Mesenchymal stem cell (in vitro differentiated cells and primary cell): ENCODE results near the gene GYPE.
"Not testable (repeated sequence)": the region's sequence is repeated elsewhere in the genome, so short reads cannot be mapped to it uniquely, and the experiment has no call there.

Source experiments
- DNase-seq: peaks from one replicate; pipeline ENCODE4 v3.0.0-alpha.2; 2013
- H2AFZ ChIP-seq: one replicate; pipeline ENCODE4 v1.6.1; 2013; ENCODE audit warnings: low read depth, mild to moderate bottlenecking, control low read depth, inconsistent platforms, low read length, moderate library complexity
- H2AK5ac ChIP-seq: 2 replicates; pipeline ENCODE4 v1.6.1; 2013; ENCODE audit warnings: low read length, moderate library complexity, mild to moderate bottlenecking, inconsistent platforms; ENCODE audit not compliant: severe bottlenecking
- H2BK120ac ChIP-seq: one replicate; pipeline ENCODE4 v1.6.1; 2013; ENCODE audit warnings: low read depth, mild to moderate bottlenecking, inconsistent platforms, low read length, moderate library complexity
- H2BK12ac ChIP-seq, 2 experiments: one replicate each; pipeline ENCODE4 v1.6.1; 2013; ENCODE audit warnings: inconsistent platforms in 2 of 2, low read length in 2 of 2, mild to moderate bottlenecking in 2 of 2, moderate library complexity in 2 of 2, control low read depth in 1 of 2
- H2BK15ac ChIP-seq: one replicate; pipeline ENCODE4 v1.6.1; 2013; ENCODE audit warnings: mild to moderate bottlenecking, low read depth, inconsistent platforms; ENCODE audit not compliant: poor library complexity, severe bottlenecking
- H2BK5ac ChIP-seq: 2 replicates; pipeline ENCODE4 v1.6.1; 2013; ENCODE audit warnings: low read depth, mild to moderate bottlenecking, low read length, control low read depth, inconsistent platforms; ENCODE audit not compliant: poor library complexity, severe bottlenecking
- H3K14ac ChIP-seq, 2 experiments: one replicate each; pipeline ENCODE4 v1.6.1; 2013; ENCODE audit warnings: inconsistent platforms in 2 of 2, low read length in 2 of 2, control low read depth in 1 of 2, mild to moderate bottlenecking in 1 of 2, moderate library complexity in 1 of 2
- H3K18ac ChIP-seq, 2 experiments: one replicate each; pipeline ENCODE4 v1.6.1; 2013; ENCODE audit warnings: inconsistent platforms in 2 of 2, low read length in 2 of 2, control low read depth in 1 of 2, low read depth in 1 of 2, mild to moderate bottlenecking in 1 of 2
- H3K23ac ChIP-seq, 2 experiments: one replicate each; pipeline ENCODE4 v1.6.1; 2013; ENCODE audit warnings: inconsistent platforms in 2 of 2, low read length in 2 of 2, mild to moderate bottlenecking in 2 of 2, moderate library complexity in 2 of 2, control low read depth in 1 of 2
- H3K27ac ChIP-seq: 2 replicates; pipeline ENCODE4 v1.5.1; 2013; ENCODE audit warnings: mild to moderate bottlenecking, moderate library complexity, low read length, control low read depth, inconsistent platforms; ENCODE audit not compliant: poor library complexity, severe bottlenecking
- H3K27me3 ChIP-seq, 2 experiments: 2 replicates each; pipeline versions ENCODE4 v1.6.1 to v1.7.0; 2013; ENCODE audit warnings: low read length in 2 of 2, mild to moderate bottlenecking in 2 of 2, moderate library complexity in 2 of 2, control low read depth in 1 of 2, inconsistent platforms in 1 of 2; ENCODE audit not compliant: control insufficient read depth in 1 of 2, insufficient read depth in 1 of 2
- H3K36me3 ChIP-seq, 2 experiments: 2 replicates each; pipeline versions ENCODE4 v1.6.1 to v1.7.0; 2013; ENCODE audit warnings: low read length in 2 of 2, control low read depth in 1 of 2, inconsistent platforms in 1 of 2, low read depth in 1 of 2, mild to moderate bottlenecking in 1 of 2; ENCODE audit not compliant: insufficient read depth in 2 of 2, control insufficient read depth in 1 of 2
- H3K4ac ChIP-seq, 2 experiments: one replicate each; pipeline ENCODE4 v1.6.1; 2013; ENCODE audit warnings: inconsistent platforms in 2 of 2, low read length in 2 of 2, mild to moderate bottlenecking in 2 of 2, moderate library complexity in 2 of 2, control low read depth in 1 of 2, low read depth in 1 of 2
- H3K4me1 ChIP-seq: 2 replicates; pipeline ENCODE4 v1.6.1; 2013; ENCODE audit warnings: low read depth, low read length, control low read depth; ENCODE audit not compliant: control insufficient read depth, insufficient read depth
- H3K4me2 ChIP-seq: 2 replicates; pipeline ENCODE4 v1.6.1; 2013; ENCODE audit warnings: low read length, mild to moderate bottlenecking, inconsistent platforms; ENCODE audit not compliant: poor library complexity, severe bottlenecking
- H3K4me3 ChIP-seq, 2 experiments: 2 replicates each; pipeline versions ENCODE4 v1.5.1 to v1.7.0; 2013; ENCODE audit warnings: low read length in 2 of 2, mild to moderate bottlenecking in 2 of 2, control low read depth in 1 of 2, low read depth in 1 of 2; ENCODE audit not compliant: insufficient read depth in 1 of 2
- H3K79me1 ChIP-seq: replicated peaks from 2 replicates; pipeline ENCODE4 v1.6.1; 2013; ENCODE audit warnings: mild to moderate bottlenecking, control low read depth, low read length, inconsistent platforms; ENCODE audit not compliant: poor library complexity, severe bottlenecking
- H3K9ac ChIP-seq: 2 replicates; pipeline ENCODE4 v1.7.0; 2013; ENCODE audit warnings: mild to moderate bottlenecking, low read length, moderate library complexity
- H3K9me3 ChIP-seq: 2 replicates; pipeline ENCODE4 v1.7.0; 2013; ENCODE audit warnings: mild to moderate bottlenecking, low read length; ENCODE audit not compliant: control insufficient read depth
- H4K8ac ChIP-seq: one replicate; pipeline ENCODE4 v1.6.1; 2013; ENCODE audit warnings: inconsistent platforms, mild to moderate bottlenecking, low read length, moderate library complexity
- H4K91ac ChIP-seq: one replicate; pipeline ENCODE4 v1.6.1; 2013; ENCODE audit warnings: mild to moderate bottlenecking, low read length, inconsistent platforms
- WGBS: methylation state at CpG from one replicate; pipeline ENCODE4 v1.1.7; 2013; ENCODE audit warnings: mixed read lengths; 5-methylcytosine and 5-hydroxymethylcytosine counted together

GYPE gene

GRCh38 chr4:143839413-143839812 lies 65.9 kb downstream of the GYPE start:
- H2BK12ac ChIP-seq, H2AK5ac ChIP-seq, H3K4me1 ChIP-seq, H2BK5ac ChIP-seq, H2BK15ac ChIP-seq, H3K79me1 ChIP-seq, H4K91ac ChIP-seq, H3K23ac ChIP-seq, H3K4ac ChIP-seq, H3K36me3 ChIP-seq, H3K9me3 ChIP-seq, H3K27ac ChIP-seq, H3K9ac ChIP-seq, H4K8ac ChIP-seq, H2BK120ac ChIP-seq, H3K4me2 ChIP-seq, H3K14ac ChIP-seq, H2AFZ ChIP-seq, H3K27me3 ChIP-seq, H3K4me3 ChIP-seq, H3K18ac ChIP-seq, DNase-seq: not testable (repeated sequence)
- WGBS: 66% methylated on average over 5 of the region's 7 CpGs

- H3K4ac ChIP-seq, H3K4me1 ChIP-seq, H2AK5ac ChIP-seq, H3K27ac ChIP-seq, H4K8ac ChIP-seq, H3K79me1 ChIP-seq, H2BK5ac ChIP-seq, H3K18ac ChIP-seq, H3K9me3 ChIP-seq, H3K36me3 ChIP-seq, H4K91ac ChIP-seq, H2BK15ac ChIP-seq, H2BK120ac ChIP-seq, DNase-seq, H3K14ac ChIP-seq, H3K4me2 ChIP-seq, H3K27me3 ChIP-seq, H3K4me3 ChIP-seq, H3K23ac ChIP-seq, H3K9ac ChIP-seq, H2AFZ ChIP-seq, H2BK12ac ChIP-seq: not testable (repeated sequence)
- 82% methylated on average over 3 of the region's 4 CpGs for WGBS
Measured at GRCh38 chr4:143834196-143834595, 71.2 kb downstream of the GYPE start.

DNA sequence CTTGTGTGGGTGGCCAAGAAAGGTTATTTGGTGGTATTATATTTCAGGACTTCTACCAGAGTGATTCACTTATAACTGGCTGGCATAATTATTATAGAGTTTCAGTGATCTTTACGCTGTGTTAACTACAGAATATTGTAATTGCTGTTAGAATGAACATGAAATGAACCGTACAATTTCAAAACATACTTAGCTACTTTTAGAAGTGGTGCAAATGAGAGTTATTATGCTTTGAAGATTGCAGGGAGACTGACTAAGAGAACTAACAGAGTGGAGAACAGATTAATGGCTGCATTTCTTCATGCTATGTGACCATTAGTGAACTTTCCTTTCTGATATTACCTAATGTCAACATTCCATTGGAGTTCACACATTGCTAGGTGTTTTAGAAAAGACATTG lies 71.7 kb downstream of the GYPE start:
- not testable (repeated sequence) for H3K4me1 ChIP-seq, H2BK15ac ChIP-seq, H4K91ac ChIP-seq, H2AFZ ChIP-seq, H3K4me2 ChIP-seq, H3K18ac ChIP-seq, H2AK5ac ChIP-seq, H3K4me3 ChIP-seq, H2BK5ac ChIP-seq, H3K27me3 ChIP-seq, H3K36me3 ChIP-seq, H3K9me3 ChIP-seq, H3K79me1 ChIP-seq, H3K14ac ChIP-seq, H3K27ac ChIP-seq, H2BK12ac ChIP-seq, DNase-seq, H3K4ac ChIP-seq, H3K23ac ChIP-seq, H2BK120ac ChIP-seq, H4K8ac ChIP-seq, H3K9ac ChIP-seq
- WGBS: no CpG with 5 or more reads among the region's 2 CpGs

DNA sequence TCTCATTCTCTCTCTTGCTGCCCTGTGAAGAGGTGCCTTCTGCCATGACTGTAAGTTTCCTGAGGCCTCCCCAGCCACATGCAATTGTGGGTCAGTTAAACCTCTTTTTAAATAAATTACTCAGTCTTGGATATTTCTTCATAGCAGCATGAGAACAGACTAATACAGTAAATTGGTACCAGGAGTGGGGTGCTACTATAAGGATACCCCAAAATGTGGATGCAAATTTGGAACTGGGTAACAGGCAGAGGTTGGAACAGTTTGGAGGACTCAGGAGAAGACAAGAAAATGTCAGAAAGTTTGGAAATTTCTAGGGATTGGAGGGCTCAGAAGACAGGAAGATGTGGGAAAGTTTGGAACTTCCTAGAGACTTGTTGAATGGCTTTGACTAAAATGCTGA lies 74.8 kb downstream of the GYPE start:
- not testable (repeated sequence) for H2BK120ac ChIP-seq, H3K27ac ChIP-seq, H3K4me1 ChIP-seq, H3K79me1 ChIP-seq, H3K18ac ChIP-seq, H4K91ac ChIP-seq, H4K8ac ChIP-seq, DNase-seq, H2BK12ac ChIP-seq, H3K27me3 ChIP-seq, H2BK5ac ChIP-seq, H3K4me2 ChIP-seq, H3K14ac ChIP-seq, H2AK5ac ChIP-seq, H2BK15ac ChIP-seq, H3K4ac ChIP-seq, H2AFZ ChIP-seq, H3K36me3 ChIP-seq, H3K9me3 ChIP-seq, H3K9ac ChIP-seq, H3K4me3 ChIP-seq, H3K23ac ChIP-seq
